HG03025 (cell line): ENCODE measurements around the gene PPP4C.
"Not testable (repeated sequence)": the region's sequence is repeated elsewhere in the genome, so short reads cannot be mapped to it uniquely, and the experiment has no call there.

Experiments used
- ATAC-seq: cut with Tn5 transposase; IDR thresholded peaks from one replicate; pipeline ENCODE4 v1.9.1; 2021; ENCODE audit warnings: mild to moderate bottlenecking, moderate library complexity; ENCODE audit not compliant: unreplicated experiment, low FRiP score

The PPP4C gene

GRCh38 chr16:30120340-30121105 lies 44.7 kb downstream of the PPP4C start:
- no peak for ATAC-seq

DNA sequence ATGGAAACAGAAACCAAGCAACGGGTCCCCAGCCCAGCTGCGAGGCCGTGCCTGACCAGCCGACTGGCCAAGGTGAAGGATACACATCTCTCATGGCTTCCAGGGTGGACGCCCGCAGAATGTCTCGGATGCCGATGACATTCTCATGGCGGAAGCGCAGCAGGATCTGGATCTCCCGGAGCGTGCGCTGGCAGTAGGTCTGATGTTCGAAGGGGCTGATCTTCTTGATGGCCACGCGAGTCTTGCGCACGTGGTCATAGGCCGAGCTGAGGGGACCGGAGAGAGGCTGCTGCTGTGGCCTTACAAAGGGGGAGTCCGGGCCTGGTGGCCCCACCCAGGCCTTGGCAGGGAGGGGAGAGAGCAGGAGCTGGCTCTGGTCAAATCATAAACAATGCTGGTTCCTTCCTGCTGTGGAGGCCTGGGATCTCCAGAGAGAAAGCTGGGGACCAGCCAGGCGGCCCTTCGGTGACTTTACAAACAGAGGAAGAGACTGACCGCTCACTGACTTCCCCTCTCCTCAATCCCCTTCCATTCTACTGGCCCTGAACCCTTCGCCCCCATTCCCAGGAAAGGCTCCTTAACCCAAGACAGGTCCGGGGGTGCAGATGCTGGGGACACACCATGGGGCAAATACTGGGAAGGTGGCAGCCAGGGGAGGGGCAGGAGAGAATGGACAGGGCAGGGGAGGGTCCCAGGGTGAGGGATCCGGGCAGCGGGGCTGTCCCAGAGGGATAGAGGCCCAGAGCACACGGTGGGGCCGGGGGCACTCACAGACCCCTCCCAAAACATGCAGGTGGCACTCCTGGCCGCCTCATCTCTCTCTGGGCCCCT lies 46.2 kb downstream of the PPP4C start:
- no peak for ATAC-seq

GRCh38 chr16:30122604-30123160 lies 46.9 kb downstream of the PPP4C start:
- no peak for ATAC-seq

DNA sequence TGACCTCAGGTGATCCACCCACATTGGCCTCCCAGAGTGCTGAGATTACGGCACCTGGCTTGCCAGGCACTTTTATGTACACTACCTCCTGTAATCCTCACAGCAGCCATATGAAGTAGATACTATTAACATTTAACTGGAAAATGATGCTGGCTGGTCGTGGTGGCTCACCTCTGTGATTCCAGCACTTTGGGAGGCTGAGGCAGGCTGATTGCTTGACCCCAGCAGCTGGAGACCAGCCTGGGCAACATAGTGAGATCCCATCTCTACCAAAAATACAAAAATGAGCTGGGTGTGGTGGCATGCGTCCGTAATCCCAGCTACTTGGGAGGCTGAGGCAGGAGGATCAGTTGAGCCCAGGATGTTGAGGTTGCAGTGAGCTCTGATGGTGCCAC lies 49.2 kb downstream of the PPP4C start:
- ATAC-seq, result no peak

DNA sequence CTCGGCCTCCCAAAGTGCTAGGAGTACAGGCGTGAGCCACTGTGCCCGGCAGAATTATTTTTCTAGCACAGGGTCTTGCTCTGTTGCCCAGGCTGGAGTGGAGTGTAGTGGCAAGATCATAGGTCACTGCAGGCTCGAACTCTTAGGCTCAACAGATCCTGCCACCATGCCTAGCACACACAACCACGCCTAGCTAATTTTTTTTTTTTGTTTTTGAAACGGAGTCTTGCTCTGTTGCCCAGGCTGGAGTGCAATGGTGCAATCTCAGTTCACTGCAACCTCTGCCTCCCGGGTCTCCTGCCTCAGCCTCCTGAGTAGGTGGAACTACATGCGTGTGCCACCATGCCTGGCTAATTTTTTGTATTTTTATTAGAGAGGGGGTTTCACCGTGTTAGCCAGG lies 49.9 kb downstream of the PPP4C start:
- not testable (repeated sequence) for ATAC-seq

DNA sequence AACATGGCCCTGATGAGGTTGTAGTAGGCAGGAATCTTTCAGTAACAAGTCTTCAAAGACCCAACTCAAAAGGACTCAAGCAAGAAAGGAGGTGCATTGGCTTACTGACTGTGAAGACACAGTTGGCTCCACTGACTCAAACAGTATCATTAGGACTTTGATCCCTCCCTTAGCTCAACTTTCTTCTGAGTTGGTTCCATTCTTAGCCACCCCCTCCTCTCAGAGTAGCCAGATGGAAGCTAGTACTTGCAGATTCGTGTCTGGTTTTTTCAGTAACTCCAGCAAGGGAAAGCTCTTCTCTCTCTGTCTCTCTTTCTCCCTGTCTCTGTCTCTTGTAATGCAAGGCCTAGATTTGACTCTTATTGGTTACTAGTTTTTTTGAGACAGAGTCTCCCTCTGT lies 52.2 kb downstream of the PPP4C start:
- ATAC-seq, result no peak

DNA sequence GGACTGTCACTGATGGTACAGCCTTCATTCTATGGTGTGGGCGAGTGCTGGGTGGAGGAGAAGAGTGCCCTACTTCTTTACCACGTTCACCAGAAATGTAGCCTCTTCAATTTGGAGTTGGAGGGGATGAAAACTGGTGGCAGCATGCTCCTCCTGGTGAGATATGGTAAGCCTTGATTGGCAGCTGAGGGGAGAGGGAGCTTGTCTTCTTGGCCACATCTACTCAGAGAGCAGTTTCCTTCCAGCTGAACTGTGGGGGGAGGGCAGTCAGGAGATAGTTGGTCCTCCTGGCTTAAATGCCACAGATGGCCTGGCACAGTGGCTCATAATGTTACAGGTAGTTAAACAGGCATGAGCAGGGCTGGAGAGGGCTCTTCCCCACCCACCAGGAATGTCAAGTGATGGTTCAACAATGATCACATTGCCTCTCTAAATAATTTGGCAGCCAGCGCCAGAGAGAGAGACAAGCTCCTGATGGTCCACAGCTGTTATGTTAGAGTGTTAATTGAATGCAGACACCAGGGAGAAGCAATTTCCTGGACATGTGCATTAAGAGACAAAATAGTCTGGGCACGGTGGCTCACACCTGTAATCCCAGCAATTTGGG lies 56.2 kb downstream of the PPP4C start:
- ATAC-seq, result no peak

DNA sequence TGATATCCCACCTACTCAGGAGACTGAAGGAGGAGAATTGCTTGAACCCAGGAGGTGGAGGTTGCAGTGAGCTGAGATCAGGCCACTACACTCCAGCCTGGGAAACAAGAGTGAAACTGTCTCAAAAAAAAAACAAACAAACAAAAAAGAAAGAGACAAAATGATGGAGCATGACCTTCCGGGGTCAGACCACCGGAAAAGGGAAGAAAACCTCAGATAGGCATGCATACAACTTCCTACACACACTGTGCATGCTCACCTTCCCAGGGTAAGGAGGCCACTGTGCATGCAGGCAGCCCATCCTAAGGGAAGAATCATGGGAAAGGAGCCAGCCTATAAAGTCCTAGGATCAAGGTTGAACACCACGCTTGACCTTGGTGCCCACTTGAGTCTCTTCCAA lies 56.8 kb downstream of the PPP4C start:
- no peak for ATAC-seq
